Myocyte (in vitro differentiated cells): ENCODE results near the gene TMEM203. TPM values are rescaled to one million over a fixed set of nuclear protein-coding genes. Genes with fewer than 3 reads are reported as not detected.

ENCODE experiments used
- DNase-seq: peaks from one replicate; pipeline ENCODE4 v3.0.0-alpha.2; 2012; ENCODE audit warnings: low read depth
- total RNA-seq: library from RNA; depleted of rRNA; stranded (reverse); fragments of >200 nt; gene quantifications from 2 replicates; pipeline ENCODE4 v1.2.3, GENCODE V29; 2014

Gene TMEM203
- total RNA-seq, 1 donor from 2014 or later, result 48.4 TPM

GRCh38 chr9:137219757-137220316, 14.4 kb upstream of the TMEM203 start:
- DNase-seq, result no peak

- DNase-seq, result no peak
Observed at GRCh38 chr9:137218754-137219271, 13.4 kb upstream of the TMEM203 start.

GRCh38 chr9:137218212-137218753, 12.8 kb upstream of the TMEM203 start:
- no peak for DNase-seq

- DNase-seq, result no peak
Observed at GRCh38 chr9:137217276-137218211, 12.1 kb upstream of the TMEM203 start.

GRCh38 chr9:137216188-137216965, 10.9 kb upstream of the TMEM203 start:
- no peak for DNase-seq

GRCh38 chr9:137215196-137215986, 9.9 kb upstream of the TMEM203 start:
- DNase-seq, result no peak

GRCh38 chr9:137214620-137215019, 9.2 kb upstream of the TMEM203 start:
- no peak for DNase-seq

- no peak for DNase-seq
Observed at GRCh38 chr9:137213160-137214060, 8.0 kb upstream of the TMEM203 start.

GRCh38 chr9:137212520-137212919, 7.1 kb upstream of the TMEM203 start:
- no peak for DNase-seq

GRCh38 chr9:137211532-137211931, 6.1 kb upstream of the TMEM203 start:
- no peak for DNase-seq

- no peak for DNase-seq
Observed at GRCh38 chr9:137206602-137207001, 1.2 kb upstream of the TMEM203 start.

GRCh38 chr9:137204731-137205125, 720 bp downstream of the TMEM203 start:
- DNase-seq, result no peak

GRCh38 chr9:137202966-137203365, 2.5 kb downstream of the TMEM203 start:
- no peak for DNase-seq

- no peak for DNase-seq
Observed at GRCh38 chr9:137201205-137201868, 4.1 kb downstream of the TMEM203 start.

- DNase-seq, result peak; percentile 100
Observed at GRCh38 chr9:137200311-137201204, 4.9 kb downstream of the TMEM203 start, which contains the start of gene TPRN. Gene TPRN, minus strand, starts transcription at chr9:137200741. Its CDS starts 30 bp downstream, at chr9:137200711.

GRCh38 chr9:137199411-137200121, 5.9 kb downstream of the TMEM203 start:
- no peak for DNase-seq

GRCh38 chr9:137198902-137199283, 6.6 kb downstream of the TMEM203 start:
- no peak for DNase-seq
